ENCODE measurements around the gene TMEM178B.

- TF ChIP-seq CTCF (IDR thresholded peaks at IDR 0.05; ENCODE audit: low read depth, low read length, poor library complexity, severe bottlenecking) (no peak), EZH2phosphoT487 (IDR thresholded peaks at IDR 0.05; ENCODE audit: borderline replicate concordance, low read length) (no peak)
Observed at GRCh38 chr7:141243368-141243767, 169.5 kb downstream of the TMEM178B start.

All from DOHH2 (cell line).